Mesenchymal stem cell (in vitro differentiated cells and primary cell): ENCODE data around the gene DPEP3.
"Not testable (repeated sequence)": the region's sequence is repeated elsewhere in the genome, so short reads cannot be mapped to it uniquely, and the experiment has no call there.

ENCODE experiments used
- DNase-seq: peaks from one replicate; pipeline ENCODE4 v3.0.0-alpha.2; 2013
- H2AFZ ChIP-seq: one replicate; pipeline ENCODE4 v1.6.1; 2013; ENCODE audit warnings: low read depth, mild to moderate bottlenecking, control low read depth, inconsistent platforms, low read length, moderate library complexity
- H2AK5ac ChIP-seq: 2 replicates; pipeline ENCODE4 v1.6.1; 2013; ENCODE audit warnings: low read length, moderate library complexity, mild to moderate bottlenecking, inconsistent platforms; ENCODE audit not compliant: severe bottlenecking
- H2BK120ac ChIP-seq: one replicate; pipeline ENCODE4 v1.6.1; 2013; ENCODE audit warnings: low read depth, mild to moderate bottlenecking, inconsistent platforms, low read length, moderate library complexity
- H2BK12ac ChIP-seq, 2 experiments: one replicate each; pipeline ENCODE4 v1.6.1; 2013; ENCODE audit warnings: inconsistent platforms in 2 of 2, low read length in 2 of 2, mild to moderate bottlenecking in 2 of 2, moderate library complexity in 2 of 2, control low read depth in 1 of 2
- H2BK15ac ChIP-seq: one replicate; pipeline ENCODE4 v1.6.1; 2013; ENCODE audit warnings: mild to moderate bottlenecking, low read depth, inconsistent platforms; ENCODE audit not compliant: poor library complexity, severe bottlenecking
- H2BK5ac ChIP-seq: 2 replicates; pipeline ENCODE4 v1.6.1; 2013; ENCODE audit warnings: low read depth, mild to moderate bottlenecking, low read length, control low read depth, inconsistent platforms; ENCODE audit not compliant: poor library complexity, severe bottlenecking
- H3K14ac ChIP-seq, 2 experiments: one replicate each; pipeline ENCODE4 v1.6.1; 2013; ENCODE audit warnings: inconsistent platforms in 2 of 2, low read length in 2 of 2, control low read depth in 1 of 2, mild to moderate bottlenecking in 1 of 2, moderate library complexity in 1 of 2
- H3K18ac ChIP-seq, 2 experiments: one replicate each; pipeline ENCODE4 v1.6.1; 2013; ENCODE audit warnings: inconsistent platforms in 2 of 2, low read length in 2 of 2, control low read depth in 1 of 2, low read depth in 1 of 2, mild to moderate bottlenecking in 1 of 2
- H3K23ac ChIP-seq, 2 experiments: one replicate each; pipeline ENCODE4 v1.6.1; 2013; ENCODE audit warnings: inconsistent platforms in 2 of 2, low read length in 2 of 2, mild to moderate bottlenecking in 2 of 2, moderate library complexity in 2 of 2, control low read depth in 1 of 2
- H3K27ac ChIP-seq: 2 replicates; pipeline ENCODE4 v1.5.1; 2013; ENCODE audit warnings: mild to moderate bottlenecking, moderate library complexity, low read length, control low read depth, inconsistent platforms; ENCODE audit not compliant: poor library complexity, severe bottlenecking
- H3K27me3 ChIP-seq, 2 experiments: 2 replicates each; pipeline versions ENCODE4 v1.6.1 to v1.7.0; 2013; ENCODE audit warnings: low read length in 2 of 2, mild to moderate bottlenecking in 2 of 2, moderate library complexity in 2 of 2, control low read depth in 1 of 2, inconsistent platforms in 1 of 2; ENCODE audit not compliant: control insufficient read depth in 1 of 2, insufficient read depth in 1 of 2
- H3K36me3 ChIP-seq, 2 experiments: 2 replicates each; pipeline versions ENCODE4 v1.6.1 to v1.7.0; 2013; ENCODE audit warnings: low read length in 2 of 2, control low read depth in 1 of 2, inconsistent platforms in 1 of 2, low read depth in 1 of 2, mild to moderate bottlenecking in 1 of 2; ENCODE audit not compliant: insufficient read depth in 2 of 2, control insufficient read depth in 1 of 2
- H3K4ac ChIP-seq, 2 experiments: one replicate each; pipeline ENCODE4 v1.6.1; 2013; ENCODE audit warnings: inconsistent platforms in 2 of 2, low read length in 2 of 2, mild to moderate bottlenecking in 2 of 2, moderate library complexity in 2 of 2, control low read depth in 1 of 2, low read depth in 1 of 2
- H3K4me1 ChIP-seq: 2 replicates; pipeline ENCODE4 v1.6.1; 2013; ENCODE audit warnings: low read depth, low read length, control low read depth; ENCODE audit not compliant: control insufficient read depth, insufficient read depth
- H3K4me2 ChIP-seq: 2 replicates; pipeline ENCODE4 v1.6.1; 2013; ENCODE audit warnings: low read length, mild to moderate bottlenecking, inconsistent platforms; ENCODE audit not compliant: poor library complexity, severe bottlenecking
- H3K4me3 ChIP-seq, 2 experiments: 2 replicates each; pipeline versions ENCODE4 v1.5.1 to v1.7.0; 2013; ENCODE audit warnings: low read length in 2 of 2, mild to moderate bottlenecking in 2 of 2, control low read depth in 1 of 2, low read depth in 1 of 2; ENCODE audit not compliant: insufficient read depth in 1 of 2
- H3K79me1 ChIP-seq: replicated peaks from 2 replicates; pipeline ENCODE4 v1.6.1; 2013; ENCODE audit warnings: mild to moderate bottlenecking, control low read depth, low read length, inconsistent platforms; ENCODE audit not compliant: poor library complexity, severe bottlenecking
- H3K9ac ChIP-seq: 2 replicates; pipeline ENCODE4 v1.7.0; 2013; ENCODE audit warnings: mild to moderate bottlenecking, low read length, moderate library complexity
- H3K9me3 ChIP-seq: 2 replicates; pipeline ENCODE4 v1.7.0; 2013; ENCODE audit warnings: mild to moderate bottlenecking, low read length; ENCODE audit not compliant: control insufficient read depth
- H4K8ac ChIP-seq: one replicate; pipeline ENCODE4 v1.6.1; 2013; ENCODE audit warnings: inconsistent platforms, mild to moderate bottlenecking, low read length, moderate library complexity
- H4K91ac ChIP-seq: one replicate; pipeline ENCODE4 v1.6.1; 2013; ENCODE audit warnings: mild to moderate bottlenecking, low read length, inconsistent platforms
- WGBS: methylation state at CpG from one replicate; pipeline ENCODE4 v1.1.7; 2013; ENCODE audit warnings: mixed read lengths; 5-methylcytosine and 5-hydroxymethylcytosine counted together

Gene DPEP3

GRCh38 chr16:67994040-67994408 lies 13.7 kb upstream of the DPEP3 start:
- not testable (repeated sequence) for H3K9ac ChIP-seq, H3K4ac ChIP-seq
- WGBS: no CpG with 5 or more reads among the region's 6 CpGs

GRCh38 chr16:67993207-67994039 lies 13.1 kb upstream of the DPEP3 start:
- Histone ChIP-seq H2BK120ac (no peak overlapping the region), H2BK5ac (no peak overlapping the region), H3K4ac (peak overlapping the region in 1 of 2 experiments; percentile 42), H3K27me3 (peaks cover 0 to 16% of the 10 kb centered on the region in 2 experiments), H3K27ac (no peak overlapping the region), H4K8ac (peak overlapping the region; percentile 96), H3K4me3 (peak overlapping the region in 1 of 2 experiments; percentile 67), H3K18ac (peak overlapping the region; percentile 8 to 25), H2BK15ac (peak overlapping the region; percentile 66), H3K4me1 (peaks cover 7% of the 10 kb centered on the region), H3K9ac (peak overlapping the region; percentile 81), H3K9me3 (no peaks in the 10 kb centered on the region), H3K14ac (no peak overlapping the region), H3K23ac (no peak overlapping the region), H2BK12ac (peak overlapping the region in 1 of 2 experiments; percentile 40), H3K36me3 (no peaks in the 10 kb centered on the region), H3K4me2 (peak overlapping the region; percentile 32), H3K79me1 (no peaks in the 10 kb centered on the region), H2AFZ (no peak overlapping the region), H4K91ac (peak overlapping the region; percentile 76), H2AK5ac (no peak overlapping the region)
- WGBS: 26% methylated on average over 28 of the region's 39 CpGs
- DNase-seq: peak; percentile 66

More at GRCh38 chr16:67994040-67994408, 13.7 kb upstream of the DPEP3 start:
- H3K4me1 ChIP-seq, H3K9me3 ChIP-seq, H3K4me3 ChIP-seq, H2AFZ ChIP-seq, H4K8ac ChIP-seq, H2BK120ac ChIP-seq, H3K18ac ChIP-seq, DNase-seq, H2AK5ac ChIP-seq, H3K27ac ChIP-seq, H4K91ac ChIP-seq, H3K23ac ChIP-seq, H3K14ac ChIP-seq, H3K4me2 ChIP-seq, H2BK5ac ChIP-seq, H3K36me3 ChIP-seq, H2BK15ac ChIP-seq, H2BK12ac ChIP-seq, H3K79me1 ChIP-seq: not testable (repeated sequence)
- peaks cover 0 to 16% of the 10 kb centered on the region in 2 experiments for H3K27me3 ChIP-seq

GRCh38 chr16:67992661-67993206 lies 12.4 kb upstream of the DPEP3 start:
- H3K4me1 ChIP-seq: peaks cover 7% of the 10 kb centered on the region
- H2BK5ac ChIP-seq: no peak overlapping the region
- peak overlapping the region; percentile 52 for H4K91ac ChIP-seq
- H3K4me2 ChIP-seq: no peak overlapping the region
- no peak overlapping the region for H3K18ac ChIP-seq
- H3K27ac ChIP-seq: no peak overlapping the region
- H2BK120ac ChIP-seq: no peak overlapping the region
- no peak overlapping the region for H2BK12ac ChIP-seq
- H3K23ac ChIP-seq: no peak overlapping the region
- H2BK15ac ChIP-seq: peak overlapping the region; percentile 60
- H2AFZ ChIP-seq: no peak overlapping the region
- no peak overlapping the region for H3K14ac ChIP-seq
- no peak overlapping the region for H2AK5ac ChIP-seq
- DNase-seq: no peak
- no peak overlapping the region for H4K8ac ChIP-seq
- H3K9me3 ChIP-seq: no peaks in the 10 kb centered on the region
- H3K4ac ChIP-seq: peak overlapping the region in 1 of 2 experiments; percentile 29
- 78% methylated on average over 20 of the region's 20 CpGs for WGBS
- peak overlapping the region; percentile 81 for H3K9ac ChIP-seq
- H3K27me3 ChIP-seq: peaks cover 0 to 16% of the 10 kb centered on the region in 2 experiments
- no peaks in the 10 kb centered on the region for H3K79me1 ChIP-seq
- H3K36me3 ChIP-seq: no peaks in the 10 kb centered on the region
- no peak overlapping the region for H3K4me3 ChIP-seq

- DNase-seq: no peak
- H3K4me3 ChIP-seq: no peak overlapping the region
- no peak overlapping the region for H3K18ac ChIP-seq
- H2BK5ac ChIP-seq: no peak overlapping the region
- no peak overlapping the region for H3K4ac ChIP-seq
- H3K36me3 ChIP-seq: no peaks in the 10 kb centered on the region
- no peaks in the 10 kb centered on the region for H3K9me3 ChIP-seq
- WGBS: 82% methylated on average over 6 of the region's 6 CpGs
- H3K27me3 ChIP-seq: peaks cover 0 to 16% of the 10 kb centered on the region in 2 experiments
- no peak overlapping the region for H3K9ac ChIP-seq
- no peak overlapping the region for H3K14ac ChIP-seq
- no peak overlapping the region for H4K8ac ChIP-seq
- no peak overlapping the region for H2BK120ac ChIP-seq
- H4K91ac ChIP-seq: no peak overlapping the region
- no peak overlapping the region for H2BK15ac ChIP-seq
- no peak overlapping the region for H3K27ac ChIP-seq
- peaks cover 7% of the 10 kb centered on the region for H3K4me1 ChIP-seq
- no peak overlapping the region for H2BK12ac ChIP-seq
- H2AFZ ChIP-seq: no peak overlapping the region
- H2AK5ac ChIP-seq: no peak overlapping the region
- H3K4me2 ChIP-seq: no peak overlapping the region
- no peaks in the 10 kb centered on the region for H3K79me1 ChIP-seq
- no peak overlapping the region for H3K23ac ChIP-seq
Observed at GRCh38 chr16:67990018-67990386, 9.7 kb upstream of the DPEP3 start.
